Endothelial cell (in vitro differentiated cells): ENCODE results near the gene HCN2. TPM values are rescaled to one million over a fixed set of nuclear protein-coding genes. Genes with fewer than 3 reads are reported as not detected.
"Not testable (repeated sequence)": the region's sequence is repeated elsewhere in the genome, so short reads cannot be mapped to it uniquely, and the experiment has no call there.

Source experiments
- DNase-seq: peaks from one replicate; pipeline ENCODE4 v3.0.0; 2021; ENCODE audit warnings: low spot score
- H3K27ac Mint-ChIP-seq: one replicate; pipeline ENCODE4 v1.8.0; 2021; ENCODE audit warnings: mixed read lengths, inconsistent platforms; ENCODE audit not compliant: unreplicated experiment
- H3K27me3 Mint-ChIP-seq: one replicate; pipeline ENCODE4 v1.8.0; 2021; ENCODE audit warnings: mild to moderate bottlenecking, moderate library complexity, mixed read lengths, inconsistent platforms; ENCODE audit not compliant: unreplicated experiment
- H3K36me3 Mint-ChIP-seq: one replicate; pipeline ENCODE4 v1.8.0; 2021; ENCODE audit warnings: mild to moderate bottlenecking, low read depth, mixed read lengths, inconsistent platforms; ENCODE audit not compliant: unreplicated experiment
- H3K4me1 Mint-ChIP-seq: one replicate; pipeline ENCODE4 v1.8.0; 2021; ENCODE audit warnings: mild to moderate bottlenecking, mixed read lengths, inconsistent platforms; ENCODE audit not compliant: unreplicated experiment
- H3K4me3 Mint-ChIP-seq: one replicate; pipeline ENCODE4 v1.8.0; 2021; ENCODE audit warnings: mild to moderate bottlenecking, mixed read lengths, inconsistent platforms; ENCODE audit not compliant: unreplicated experiment
- H3K9me3 Mint-ChIP-seq: one replicate; pipeline ENCODE4 v1.8.0; 2021; ENCODE audit warnings: mixed read lengths, inconsistent platforms; ENCODE audit not compliant: unreplicated experiment
- total RNA-seq: library from RNA; stranded (reverse); fragmentation: NEBNext Ultra II Directional; extraction: Animal tissue kit (Norgen Biotek cat#: 25700); gene quantifications from one replicate; pipeline ENCODE4 v1.2.1, GENCODE V29; 2021; ENCODE audit not compliant: unreplicated experiment
- TF ChIP-seq, protein P1 (sequence below): fragments of 200-600 bp; sonication (generic); IDR thresholded peaks from one replicate; pipeline ENCODE4 v1.5.0; 2021; ENCODE audit warnings: antibody characterized with exemption; ENCODE audit not compliant: unreplicated experiment

HCN2 gene
- total RNA-seq, 1 donor from 2014 or later, result 0.28 TPM

DNA sequence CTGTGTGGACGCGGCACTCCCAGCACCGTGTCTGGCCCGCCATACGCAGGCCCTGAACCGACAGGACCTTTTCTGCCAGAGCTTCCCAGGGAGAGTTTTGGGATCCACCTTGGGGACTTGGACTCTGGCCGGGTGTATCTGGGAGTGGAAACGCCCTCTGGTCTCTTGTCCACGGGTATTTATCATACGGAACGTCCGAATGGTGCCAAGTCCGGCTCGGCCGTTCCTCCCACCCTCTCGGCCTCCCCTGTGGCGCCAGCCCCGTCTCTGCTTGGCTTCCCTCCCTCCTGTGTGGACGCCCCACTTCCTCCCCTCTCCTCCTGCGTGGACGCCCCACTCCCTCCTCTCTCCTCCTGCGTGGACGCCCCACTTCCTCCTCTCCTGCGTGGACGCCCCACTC is 12.1 kb downstream of the HCN2 start:
- H3K4me3 Mint-ChIP-seq, result no peak overlapping the region
- peaks cover 6% of the 10 kb centered on the region for H3K27me3 Mint-ChIP-seq

DNA sequence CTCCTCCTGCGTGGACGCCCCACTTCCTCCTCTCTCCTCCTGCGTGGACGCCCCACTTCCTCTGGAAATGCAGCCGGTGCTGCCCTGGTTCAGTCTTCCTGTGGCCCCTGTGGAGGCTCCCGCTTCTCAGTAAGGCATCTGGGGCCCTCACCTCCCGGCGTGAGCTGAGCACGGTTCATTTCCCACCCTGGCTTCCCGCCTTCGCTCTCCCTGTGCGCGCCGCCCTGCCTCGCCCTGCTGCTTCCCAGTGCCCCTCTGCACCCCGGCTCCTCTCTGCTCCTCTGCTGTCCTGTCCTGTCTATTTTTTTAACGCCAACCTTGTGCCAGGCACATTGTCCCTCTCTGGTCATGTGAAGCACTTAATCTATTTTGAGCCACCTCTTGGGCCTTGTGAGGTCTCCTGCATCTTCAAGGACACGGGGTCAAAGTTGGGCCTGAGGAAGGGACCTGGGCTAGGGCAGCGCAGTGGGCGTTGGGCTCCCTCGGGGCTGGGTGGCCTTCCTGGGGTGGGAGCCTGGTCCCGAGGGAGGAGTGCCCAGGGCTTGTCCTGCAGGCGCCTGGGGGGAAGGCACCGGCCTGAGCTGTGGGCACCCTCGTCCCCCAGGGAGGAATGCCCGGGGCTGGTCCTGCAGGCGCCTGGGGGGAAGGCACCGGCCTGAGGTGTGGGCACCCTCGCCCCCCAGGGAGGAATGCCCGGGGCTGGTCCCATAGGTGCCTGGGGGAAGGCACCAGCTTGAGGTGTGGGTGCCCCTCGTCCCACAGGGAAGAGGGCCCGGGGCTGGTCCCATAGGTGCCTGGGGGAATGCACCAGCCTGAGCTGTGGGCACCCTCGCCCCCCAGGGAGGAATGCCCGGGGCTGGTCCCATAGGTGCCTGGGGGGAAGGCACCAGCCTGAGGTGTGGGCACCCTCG is 13.0 kb downstream of the HCN2 start:
- TF ChIP-seq, protein P1, sequence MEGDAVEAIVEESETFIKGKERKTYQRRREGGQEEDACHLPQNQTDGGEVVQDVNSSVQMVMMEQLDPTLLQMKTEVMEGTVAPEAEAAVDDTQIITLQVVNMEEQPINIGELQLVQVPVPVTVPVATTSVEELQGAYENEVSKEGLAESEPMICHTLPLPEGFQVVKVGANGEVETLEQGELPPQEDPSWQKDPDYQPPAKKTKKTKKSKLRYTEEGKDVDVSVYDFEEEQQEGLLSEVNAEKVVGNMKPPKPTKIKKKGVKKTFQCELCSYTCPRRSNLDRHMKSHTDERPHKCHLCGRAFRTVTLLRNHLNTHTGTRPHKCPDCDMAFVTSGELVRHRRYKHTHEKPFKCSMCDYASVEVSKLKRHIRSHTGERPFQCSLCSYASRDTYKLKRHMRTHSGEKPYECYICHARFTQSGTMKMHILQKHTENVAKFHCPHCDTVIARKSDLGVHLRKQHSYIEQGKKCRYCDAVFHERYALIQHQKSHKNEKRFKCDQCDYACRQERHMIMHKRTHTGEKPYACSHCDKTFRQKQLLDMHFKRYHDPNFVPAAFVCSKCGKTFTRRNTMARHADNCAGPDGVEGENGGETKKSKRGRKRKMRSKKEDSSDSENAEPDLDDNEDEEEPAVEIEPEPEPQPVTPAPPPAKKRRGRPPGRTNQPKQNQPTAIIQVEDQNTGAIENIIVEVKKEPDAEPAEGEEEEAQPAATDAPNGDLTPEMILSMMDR, result no peak
- no peak for DNase-seq
- Mint-ChIP-seq H3K9me3 (peaks cover 10% of the 10 kb centered on the region), H3K36me3 (peaks cover 4% of the 10 kb centered on the region), H3K27ac (no peak overlapping the region), H3K4me3 (no peak overlapping the region), H3K27me3 (peaks cover 6% of the 10 kb centered on the region), H3K4me1 (no peaks in the 10 kb centered on the region)

More for the DNA sequence above, 12.1 kb downstream of the HCN2 start:
- no peak for DNase-seq
- TF ChIP-seq, protein P1, result no peak
- H3K4me1 Mint-ChIP-seq, result no peaks in the 10 kb centered on the region
- H3K9me3 Mint-ChIP-seq, result peaks cover 10% of the 10 kb centered on the region
- H3K27ac Mint-ChIP-seq, result no peak overlapping the region
- H3K36me3 Mint-ChIP-seq, result peaks cover 4% of the 10 kb centered on the region

DNA sequence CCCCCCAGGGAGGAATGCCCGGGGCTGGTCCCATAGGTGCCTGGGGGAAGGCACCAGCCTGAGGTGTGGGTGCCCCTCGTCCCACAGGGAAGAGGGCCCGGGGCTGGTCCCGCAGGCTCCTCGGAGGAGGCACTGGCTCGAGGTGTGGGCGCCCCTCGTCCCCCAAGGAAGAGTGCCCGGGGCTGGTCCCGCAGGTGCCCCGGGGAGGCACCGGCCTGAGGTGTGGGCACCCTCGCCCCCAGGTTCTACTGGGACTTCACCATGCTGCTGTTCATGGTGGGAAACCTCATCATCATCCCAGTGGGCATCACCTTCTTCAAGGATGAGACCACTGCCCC is 13.6 kb downstream of the HCN2 start:
- not testable (repeated sequence) for H3K36me3 Mint-ChIP-seq, H3K4me1 Mint-ChIP-seq, DNase-seq, H3K4me3 Mint-ChIP-seq, H3K27me3 Mint-ChIP-seq
- Mint-ChIP-seq H3K9me3 (peaks cover 10% of the 10 kb centered on the region), H3K27ac (peak overlapping the region; percentile 64)

- peak overlapping the region; percentile 64 for H3K27ac Mint-ChIP-seq
- H3K9me3 Mint-ChIP-seq, result peaks cover 10% of the 10 kb centered on the region
- not testable (repeated sequence) for DNase-seq, H3K27me3 Mint-ChIP-seq, H3K4me3 Mint-ChIP-seq, H3K4me1 Mint-ChIP-seq, H3K36me3 Mint-ChIP-seq
Measured at GRCh38 chr19:603779-604178, 14.1 kb downstream of the HCN2 start.

DNA sequence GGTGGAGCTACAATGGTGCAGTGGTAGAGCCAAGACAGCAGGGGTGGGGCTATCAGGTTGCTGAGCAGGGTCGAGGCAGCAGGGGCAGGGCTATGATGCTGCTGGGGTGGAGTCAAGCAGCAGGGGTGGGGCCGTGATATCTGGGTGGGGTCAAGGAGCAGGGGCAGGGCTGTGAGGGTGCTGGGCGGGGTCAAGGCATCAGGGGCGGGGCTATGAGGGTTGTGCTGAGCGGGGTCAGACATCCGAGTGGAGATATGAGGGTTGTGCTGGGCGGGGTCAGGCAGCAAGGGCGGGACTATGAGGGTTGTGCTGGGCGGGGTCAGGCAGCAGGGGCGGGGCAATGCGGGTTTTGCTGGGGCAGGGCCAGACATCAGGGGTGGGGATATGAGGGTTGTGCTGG is 14.7 kb downstream of the HCN2 start:
- Mint-ChIP-seq H3K27me3 (peaks cover 6% of the 10 kb centered on the region), H3K36me3 (peaks cover 4% of the 10 kb centered on the region), H3K9me3 (peaks cover 10% of the 10 kb centered on the region), H3K27ac (no peak overlapping the region), H3K4me1 (no peaks in the 10 kb centered on the region), H3K4me3 (no peak overlapping the region)
- TF ChIP-seq, protein P1, result no peak
- DNase-seq, result no peak
